NCI-H2029 (cell line): Measurements from ENCODE around the gene IGSF21.

ENCODE experiments used
- DNase-seq: peaks from one replicate; lab custom pipeline; 2025; lab: John Stamatoyannopoulos, UW

IGSF21 gene

DNA sequence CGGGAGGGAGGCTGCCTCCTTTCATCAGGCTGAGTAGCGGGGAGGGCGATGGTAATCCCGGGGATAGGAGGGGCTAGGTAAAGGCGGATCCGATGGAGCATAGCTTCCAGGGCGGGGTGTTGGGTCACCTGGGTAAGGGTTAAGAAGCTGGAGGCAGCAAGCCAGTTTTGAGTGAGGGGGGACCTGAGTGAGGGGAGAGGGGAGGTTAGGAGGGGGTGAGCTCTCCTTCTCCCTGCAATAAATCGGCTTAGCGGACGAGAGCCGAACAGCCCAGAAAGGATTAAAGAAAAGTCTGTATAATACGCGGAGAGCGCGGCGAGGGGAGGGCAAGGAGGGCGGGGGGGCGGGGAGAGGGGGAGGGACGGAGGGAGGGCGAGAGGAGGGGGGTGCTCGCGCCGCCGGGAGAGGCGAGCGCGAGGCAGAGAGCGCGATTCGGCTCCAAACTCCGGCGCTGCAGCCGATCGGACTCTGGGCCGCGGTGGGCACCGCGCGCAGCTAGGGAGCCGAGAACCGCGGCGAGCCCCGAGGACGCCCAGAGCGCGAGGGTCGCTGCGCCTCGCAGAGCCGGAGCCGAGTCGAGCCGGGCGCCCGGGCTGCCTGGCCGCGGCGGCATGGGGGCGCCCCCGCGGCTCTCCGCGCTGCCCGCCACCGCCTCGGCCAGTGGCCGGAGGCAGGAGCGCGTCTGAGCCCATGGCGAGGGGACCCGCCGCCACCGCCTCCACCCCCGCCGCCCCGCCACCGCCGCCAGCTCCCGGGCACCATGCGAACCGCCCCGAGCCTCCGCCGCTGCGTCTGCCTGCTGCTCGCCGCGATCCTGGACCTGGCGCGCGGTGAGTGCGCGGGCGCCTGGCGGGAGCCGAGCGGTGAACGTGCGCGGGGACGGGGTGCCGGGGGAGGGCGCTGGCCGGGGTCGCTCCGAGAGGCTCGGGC, at the start of gene IGSF21:
IGSF21 (plus strand) TSS at position 430 of the 930 bp plus-strand sequence; CDS start at position 761, 331 bp downstream.
- peak; percentile 30 for DNase-seq

- no peak for DNase-seq
Measured at GRCh38 chr1:18058206-18058921, 49.2 kb upstream of the IGSF21 start.

DNA sequence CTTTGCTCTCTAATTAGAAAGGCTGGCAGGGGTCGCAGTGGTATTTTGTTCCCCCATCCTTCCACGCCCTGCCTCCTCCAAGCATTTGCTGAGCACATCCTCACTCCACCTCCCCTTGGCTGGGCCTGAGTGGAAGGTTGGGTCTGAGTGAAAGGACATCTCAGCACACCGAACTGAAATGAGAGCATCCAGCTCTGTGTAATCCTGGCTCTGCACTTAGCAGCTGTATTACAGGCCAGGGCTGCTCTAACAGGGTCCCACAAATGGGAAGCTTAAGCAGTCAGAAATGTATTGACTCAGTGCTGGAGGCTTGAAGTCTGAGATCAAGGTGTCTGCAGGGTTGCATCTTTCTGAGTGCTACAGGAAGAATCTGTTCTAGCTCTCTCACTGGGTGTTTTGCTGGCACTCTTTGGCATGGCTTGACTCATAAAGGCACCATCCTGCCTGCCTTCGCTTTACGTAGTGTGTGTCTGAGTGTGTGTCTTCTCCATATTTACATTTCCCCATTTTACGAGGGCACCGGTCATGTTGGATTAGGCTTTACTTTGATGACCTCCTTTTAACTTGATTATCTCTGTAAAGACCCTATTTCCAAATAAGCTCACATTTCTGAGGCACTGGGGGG, 48.5 kb upstream of the IGSF21 start:
- DNase-seq: no peak

- no peak for DNase-seq
Measured at GRCh38 chr1:18060366-18060765, 47.2 kb upstream of the IGSF21 start.

DNA sequence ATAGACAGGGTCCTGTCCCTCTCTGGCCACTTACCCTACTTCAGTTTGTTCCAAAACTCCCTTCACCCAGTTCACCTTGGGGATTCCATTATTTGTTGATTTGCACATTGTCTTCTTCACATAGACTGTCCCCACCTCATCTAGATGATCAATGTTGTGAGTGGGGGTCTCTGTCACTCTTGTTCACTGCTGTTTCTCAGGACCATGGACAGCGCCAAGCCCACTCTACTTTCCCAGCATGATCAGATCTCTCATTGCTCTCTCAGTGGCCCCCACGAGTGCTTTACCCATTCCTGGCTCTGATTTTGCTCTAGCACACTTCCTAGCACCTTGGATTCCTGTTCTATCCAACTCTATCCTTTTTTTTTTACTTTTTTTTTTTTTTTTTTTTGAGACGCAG, 45.4 kb upstream of the IGSF21 start:
- no peak for DNase-seq

- DNase-seq: no peak
Measured at GRCh38 chr1:18064534-18064933, 43.1 kb upstream of the IGSF21 start.

DNA sequence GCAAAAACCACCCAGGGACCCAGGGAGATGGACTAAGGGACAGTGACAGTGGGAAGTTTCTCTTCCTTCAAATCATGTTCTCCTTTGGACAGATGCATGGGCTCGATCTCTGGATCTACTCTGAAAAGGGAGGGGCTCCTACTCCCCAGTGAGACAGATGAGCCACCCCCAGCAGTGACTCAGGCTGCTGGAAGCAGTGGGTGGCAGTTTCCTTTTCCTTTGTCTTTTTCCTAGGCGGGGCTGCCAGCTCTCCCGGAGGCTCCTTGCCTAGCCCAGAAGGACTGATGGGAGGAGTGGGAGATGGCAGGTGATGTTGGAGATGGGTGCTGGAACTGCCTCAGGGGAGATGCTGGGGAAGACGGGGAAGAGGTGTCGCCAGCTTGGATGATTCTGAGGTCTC, 41.0 kb upstream of the IGSF21 start:
- DNase-seq: no peak

DNA sequence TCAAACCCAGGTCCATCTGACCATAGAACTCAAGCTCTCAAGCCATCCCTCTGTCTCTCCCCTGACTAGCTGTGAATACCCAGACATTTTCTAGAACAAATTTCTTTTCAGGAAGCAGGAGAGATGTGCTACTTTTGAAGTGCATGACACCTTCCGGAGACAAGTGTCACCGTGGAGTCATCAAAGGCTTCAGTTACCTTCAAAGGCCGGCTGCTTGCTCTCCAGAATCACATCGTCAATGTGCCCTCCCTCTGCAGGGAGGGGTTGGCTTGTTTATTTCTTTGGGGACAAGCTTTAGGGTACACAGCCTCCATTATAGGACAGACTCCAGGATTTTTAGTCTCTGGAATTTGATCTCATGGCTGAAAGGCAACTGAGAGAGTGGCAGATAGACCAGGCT, 37.7 kb upstream of the IGSF21 start:
- no peak for DNase-seq

- peak; percentile 1 for DNase-seq
Measured at GRCh38 chr1:18072066-18072465, 35.5 kb upstream of the IGSF21 start.

- DNase-seq: no peak
Measured at GRCh38 chr1:18073066-18073642, 34.4 kb upstream of the IGSF21 start.

- DNase-seq: peak; percentile 39
Measured at GRCh38 chr1:18077657-18078215, 29.9 kb upstream of the IGSF21 start.

- no peak for DNase-seq
Measured at GRCh38 chr1:18079941-18080735, 27.5 kb upstream of the IGSF21 start.

DNA sequence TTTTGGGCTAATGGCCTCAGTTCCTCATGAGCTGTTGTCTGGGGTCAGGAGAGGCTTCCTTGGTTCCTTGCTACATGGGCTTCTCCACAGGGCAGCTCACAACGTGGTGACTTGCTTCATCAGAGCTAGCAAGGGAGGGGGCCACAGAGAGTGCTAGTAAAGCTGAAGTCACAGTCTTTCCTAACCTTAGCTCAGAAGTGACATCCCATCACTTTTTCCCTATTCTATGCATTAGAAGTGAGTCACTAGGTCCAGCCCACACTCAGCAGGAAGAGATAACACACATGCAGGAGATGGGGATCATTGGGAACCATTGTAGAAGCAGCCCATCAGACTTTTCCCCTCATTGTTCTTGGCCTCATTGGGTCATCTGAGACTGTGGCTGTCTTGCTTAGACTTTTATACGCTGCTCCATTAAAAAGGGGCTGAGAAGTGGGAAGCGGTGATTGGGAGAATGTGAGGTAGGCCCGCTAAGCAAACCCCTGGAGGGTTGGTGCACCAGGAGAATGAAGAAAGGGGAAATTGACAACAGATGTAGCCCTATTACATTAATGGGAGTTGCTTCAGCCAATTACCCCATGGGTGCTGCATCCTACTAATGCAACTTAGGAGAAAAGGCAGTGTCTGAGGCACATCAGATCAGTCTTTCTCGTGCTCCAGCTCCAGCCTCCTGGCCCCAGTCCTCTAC, 22.1 kb upstream of the IGSF21 start:
- no peak for DNase-seq

DNA sequence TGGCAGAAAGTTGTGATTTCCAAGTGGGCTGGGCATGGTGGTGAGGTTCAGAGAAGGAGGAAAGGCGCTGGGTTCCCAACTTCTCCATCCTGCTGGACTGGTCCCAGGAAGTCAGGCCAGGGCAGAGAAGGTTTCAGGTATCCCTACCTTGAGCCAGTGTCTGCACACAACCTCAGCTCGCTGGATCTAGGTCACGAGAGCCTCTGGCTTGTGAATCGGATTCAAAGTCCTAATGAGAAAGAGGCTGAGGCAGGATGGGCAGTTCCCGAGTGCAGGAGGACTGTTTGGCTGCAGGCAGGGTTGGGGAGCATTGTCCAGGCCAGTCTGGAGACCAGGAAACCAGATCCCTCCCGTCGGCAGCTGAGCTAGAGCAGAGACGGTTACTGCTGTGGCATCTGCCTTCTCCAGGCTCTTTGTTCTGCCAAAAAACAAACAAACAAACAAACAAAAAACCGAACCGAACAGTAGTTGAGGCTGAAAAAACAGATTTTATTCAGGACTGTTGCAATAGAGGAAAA, 19.5 kb upstream of the IGSF21 start:
- no peak for DNase-seq

DNA sequence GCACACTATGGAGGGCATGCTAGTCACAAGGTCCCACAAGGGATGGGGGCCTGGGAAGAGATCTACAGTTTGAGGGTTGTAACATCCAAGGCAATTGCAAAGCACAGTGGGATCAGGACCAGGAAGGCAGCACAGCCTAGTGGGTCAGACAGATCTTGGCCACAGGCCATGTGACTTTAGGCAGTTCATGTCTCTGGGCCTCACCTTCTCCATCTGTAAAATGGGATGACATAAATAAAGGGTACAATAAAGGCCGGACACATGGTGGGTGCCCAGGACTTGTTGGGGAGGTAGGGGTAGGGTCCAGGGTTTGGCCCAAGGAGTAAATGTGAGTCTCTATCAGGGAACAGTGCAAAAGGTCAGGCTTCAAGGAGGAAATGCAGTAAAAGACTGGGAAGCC, 18.1 kb upstream of the IGSF21 start:
- no peak for DNase-seq

GRCh38 chr1:18090636-18091035, 17.0 kb upstream of the IGSF21 start:
- DNase-seq: peak; percentile 26

DNA sequence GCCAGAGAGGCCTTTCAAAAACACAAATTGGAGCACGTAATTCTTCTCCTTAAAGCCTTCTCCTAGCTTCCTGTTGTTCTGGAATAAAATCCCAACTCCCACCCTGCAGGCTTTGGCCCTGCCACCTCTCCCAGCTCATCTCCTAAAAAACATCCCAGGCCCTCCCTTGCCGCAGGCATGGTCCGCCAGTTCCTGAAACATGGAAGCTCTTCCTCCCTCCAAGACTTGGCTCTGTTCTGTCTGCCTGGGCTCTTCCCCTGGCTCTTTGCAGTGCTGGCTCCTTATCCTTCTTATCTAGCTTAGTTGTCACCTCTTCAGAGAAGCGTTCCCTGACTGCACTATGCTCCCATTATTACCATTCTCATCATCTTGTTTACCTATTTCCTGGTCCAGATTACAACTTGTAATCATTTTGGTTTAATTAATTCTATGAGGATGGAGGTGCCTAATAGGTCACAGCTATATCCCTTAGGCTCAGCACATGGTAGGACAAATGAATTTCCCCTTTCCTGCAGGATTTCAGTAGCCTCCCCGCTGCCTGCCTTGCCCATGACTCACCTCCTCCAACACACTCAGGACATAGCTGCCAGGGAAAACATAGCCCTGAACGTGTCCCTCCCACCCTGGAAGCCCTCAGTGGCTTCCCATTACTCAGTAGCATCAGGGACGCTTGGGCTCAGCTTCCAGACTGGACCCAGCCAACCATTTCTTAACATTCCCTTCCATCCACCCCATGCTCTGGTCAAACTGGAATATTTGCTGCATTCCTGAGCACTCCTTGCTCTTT, 15.7 kb upstream of the IGSF21 start:
- no peak for DNase-seq

DNA sequence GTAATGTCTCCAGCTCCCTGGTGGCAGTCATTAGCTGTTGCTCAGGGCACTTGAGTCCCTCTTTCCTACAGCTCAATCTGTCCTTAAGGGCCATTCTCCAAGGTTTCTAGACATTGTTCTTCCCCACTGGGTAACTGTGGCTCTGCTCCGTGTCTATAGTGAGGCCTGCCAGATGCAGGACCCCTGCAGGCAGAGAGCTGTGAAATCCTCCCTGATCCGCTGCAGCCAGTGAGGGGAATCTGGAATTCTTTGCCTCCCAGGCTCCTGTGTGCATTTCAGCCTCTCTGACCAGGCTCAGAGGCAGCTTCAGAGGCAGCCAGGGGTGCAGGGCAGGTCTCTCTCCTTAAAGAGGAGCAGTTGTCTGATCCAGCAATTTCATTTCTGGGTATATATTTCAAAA, 14.4 kb upstream of the IGSF21 start:
- DNase-seq: no peak

GRCh38 chr1:18093646-18094045, 14.0 kb upstream of the IGSF21 start:
- no peak for DNase-seq

- no peak for DNase-seq
Measured at GRCh38 chr1:18094096-18094495, 13.5 kb upstream of the IGSF21 start.
